Body of pancreas (tissue), 4 donors: Measurements from ENCODE around the gene FUT3.

Experiments used
- CTCF ChIP-seq, 7 experiments: fragments of 450-650 bp in 4 of 7; fragments of 200-600 bp in 3 of 7; sonication (generic) in 3 of 7; IDR thresholded peaks; one replicate each; pipeline ENCODE4 v1.5.1; 2016 to 2019; ENCODE audit warnings: antibody characterized with exemption in 7 of 7
- POLR2A ChIP-seq, 3 donors: fragments of 450-650 bp; IDR thresholded peaks; one replicate each; pipeline ENCODE4 v1.6.1; 2016; ENCODE audit warnings: antibody characterized with exemption in 3 of 3, mild to moderate bottlenecking in 2 of 3

DNA sequence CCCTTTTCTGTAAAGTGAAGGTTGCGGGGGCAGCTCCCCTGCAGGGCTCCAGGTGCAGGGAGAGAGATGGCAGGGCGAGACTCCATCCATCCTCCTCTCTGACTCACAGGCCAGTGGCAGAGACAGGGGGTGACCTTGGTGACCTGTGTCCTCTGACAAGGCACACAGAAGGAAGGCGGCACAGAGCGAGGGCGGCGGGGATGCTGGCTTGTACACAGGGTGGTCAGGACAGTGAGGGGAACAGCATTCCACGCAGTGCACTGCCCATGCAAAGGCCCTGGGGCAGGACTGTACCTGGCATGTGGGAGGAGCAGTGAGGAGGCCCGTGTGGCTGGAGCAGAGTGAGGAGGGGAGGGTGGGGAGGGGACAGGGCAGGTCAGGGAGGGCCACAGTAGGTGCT is 44.6 kb upstream of the FUT3 start:
- TF ChIP-seq POLR2A (IDR thresholded peaks at IDR 0.05), result no peak
- no peak for TF ChIP-seq CTCF (IDR thresholded peaks at IDR 0.05)
